Smooth muscle cell (in vitro differentiated cells): ENCODE data around the gene CST3. TPM values are rescaled to one million over a fixed set of nuclear protein-coding genes. Genes with fewer than 3 reads are reported as not detected.

Experiments
- DNase-seq: peaks from one replicate; lab custom pipeline; 2025; ENCODE audit not compliant: unreplicated experiment; lab: John Stamatoyannopoulos, UW
- H2AFZ ChIP-seq: fragments of 200-600 bp; sonication (generic); 2 replicates; pipeline ENCODE4 v1.6.0; 2016; ENCODE audit warnings: antibody characterized with exemption, low read depth, mild to moderate bottlenecking
- H3F3A ChIP-seq: fragments of 200-600 bp; sonication (generic); 2 replicates; pipeline ENCODE4 v1.6.0; 2017; ENCODE audit warnings: antibody characterized with exemption, low read depth
- H3K27ac ChIP-seq: fragments of 200-600 bp; sonication (generic); 2 replicates; pipeline ENCODE4 v1.5.1; 2016; ENCODE audit warnings: low read depth, mild to moderate bottlenecking
- H3K27me3 ChIP-seq: fragments of 200-600 bp; sonication (generic); 2 replicates; pipeline ENCODE4 v1.6.1; 2016; ENCODE audit warnings: low read depth, mild to moderate bottlenecking
- H3K36me3 ChIP-seq: fragments of 200-600 bp; sonication (generic); 2 replicates; pipeline ENCODE4 v1.5.1; 2016; ENCODE audit warnings: low read depth
- H3K4me1 ChIP-seq: fragments of 200-600 bp; sonication (generic); 2 replicates; pipeline ENCODE4 v1.5.1; 2016; ENCODE audit warnings: low read depth
- H3K4me2 ChIP-seq: fragments of 200-600 bp; sonication (generic); 2 replicates; pipeline ENCODE4 v1.6.0; 2016; ENCODE audit warnings: mild to moderate bottlenecking
- H3K4me3 ChIP-seq: fragments of 200-600 bp; sonication (generic); 2 replicates; pipeline ENCODE4 v1.5.1; 2016; ENCODE audit warnings: mild to moderate bottlenecking
- H3K79me2 ChIP-seq: fragments of 200-600 bp; sonication (generic); 2 replicates; pipeline ENCODE4 v1.6.0; 2016; ENCODE audit warnings: low read depth, mild to moderate bottlenecking
- H3K9ac ChIP-seq: fragments of 200-600 bp; sonication (generic); 2 replicates; pipeline ENCODE4 v1.6.0; 2016; ENCODE audit warnings: low read depth
- H3K9me3 ChIP-seq: fragments of 200-600 bp; sonication (generic); replicated peaks from 2 replicates; pipeline ENCODE4 v1.5.1; 2016; ENCODE audit warnings: low read depth
- H4K20me1 ChIP-seq: fragments of 200-600 bp; sonication (generic); 2 replicates; pipeline ENCODE4 v1.6.0; 2016; ENCODE audit warnings: low read depth
- CTCF ChIP-seq: fragments of 200-600 bp; sonication (generic); IDR thresholded peaks from 2 replicates; pipeline ENCODE4 v1.5.1; 2017; ENCODE audit warnings: borderline replicate concordance, mild to moderate bottlenecking, antibody characterized with exemption; ENCODE audit not compliant: insufficient read depth, poor library complexity, severe bottlenecking
- WGBS: methylation state at CpG from one replicate; pipeline ENCODE4 v1.1.7; 2016; ENCODE audit warnings: low lambda C conversion rate; 5-methylcytosine and 5-hydroxymethylcytosine counted together
- polyA plus RNA-seq: library from polyadenylated mRNA; unstranded; fragments of >200 nt; fragmentation: Nextera tagmentation; extraction: Ambion mirVana; gene quantifications from 2 replicates; pipeline ENCODE4 v1.2.1, GENCODE V29; 2016
- total RNA-seq: library from RNA; depleted of rRNA; stranded (reverse); fragments of >200 nt; gene quantifications from 2 replicates; pipeline ENCODE4 v1.2.3, GENCODE V29; 2014

Gene CST3
- total and polyA plus RNA-seq, 2 experiments from 2014 or later = 170 to 338 TPM

- Histone ChIP-seq H3K36me3 (no peaks in the 10 kb centered on the region), H3K4me3 (no peak within 1 kb of the TSS), H4K20me1 (no peaks in the 10 kb centered on the region), H3K27ac (no peak within 1 kb of the TSS), H3K9ac (no peak within 1 kb of the TSS), H3K4me1 (peaks cover 7% of the 10 kb centered on the region), H2AFZ (no peak within 1 kb of the TSS), H3K27me3 (no peaks in the 10 kb centered on the region), H3K9me3 (no peaks in the 10 kb centered on the region), H3K4me2 (no peak within 1 kb of the TSS), H3K79me2 (no peaks in the 10 kb centered on the region), H3F3A (no peaks in the 10 kb centered on the region)
- WGBS = 72% methylated on average over 15 of the region's 16 CpGs
- no peak for TF ChIP-seq CTCF
- no peak for DNase-seq
These were observed 31.7 kb downstream of the CST3 start, which contains the start of gene CST9 for GRCh38 chr20:23605867-23606651. TSS of gene CST9 (minus strand) at chr20:23605917. CDS start at chr20:23605864, 53 bp downstream.

GRCh38 chr20:23604306-23604705, 33.4 kb downstream of the CST3 start:
- no peak overlapping the region for H2AFZ ChIP-seq
- H3K27me3 ChIP-seq = no peaks in the 10 kb centered on the region
- H3F3A ChIP-seq = no peaks in the 10 kb centered on the region
- no peak for TF ChIP-seq CTCF
- whole genome bisulfite sequencing = 29% methylated on average over 1 of the region's 1 CpG
- H3K4me1 ChIP-seq = peaks cover 6% of the 10 kb centered on the region
- no peak overlapping the region for H3K27ac ChIP-seq
- H3K36me3 ChIP-seq = no peaks in the 10 kb centered on the region
- H3K9ac ChIP-seq = no peak overlapping the region
- no peaks in the 10 kb centered on the region for H4K20me1 ChIP-seq
- H3K4me2 ChIP-seq = no peak overlapping the region
- no peak overlapping the region for H3K4me3 ChIP-seq
- no peak for DNase-seq
- no peaks in the 10 kb centered on the region for H3K79me2 ChIP-seq
- H3K9me3 ChIP-seq = no peaks in the 10 kb centered on the region

GRCh38 chr20:23603321-23603720, 34.4 kb downstream of the CST3 start:
- no peak overlapping the region for H3K4me2 ChIP-seq
- 98% methylated on average over 4 of the region's 4 CpGs for WGBS
- H3K4me3 ChIP-seq = no peak overlapping the region
- no peaks in the 10 kb centered on the region for H3K9me3 ChIP-seq
- no peaks in the 10 kb centered on the region for H3K79me2 ChIP-seq
- H3K36me3 ChIP-seq = no peaks in the 10 kb centered on the region
- no peaks in the 10 kb centered on the region for H4K20me1 ChIP-seq
- H3K27me3 ChIP-seq = no peaks in the 10 kb centered on the region
- no peak overlapping the region for H3K9ac ChIP-seq
- no peak overlapping the region for H3K27ac ChIP-seq
- H3F3A ChIP-seq = no peaks in the 10 kb centered on the region
- DNase-seq = no peak
- no peak for TF ChIP-seq CTCF
- no peak overlapping the region for H2AFZ ChIP-seq
- H3K4me1 ChIP-seq = no peaks in the 10 kb centered on the region

- Histone ChIP-seq H3K27ac (no peak overlapping the region), H3K27me3 (no peaks in the 10 kb centered on the region), H3F3A (no peaks in the 10 kb centered on the region), H3K9me3 (no peaks in the 10 kb centered on the region), H3K4me2 (no peak overlapping the region), H3K4me1 (no peaks in the 10 kb centered on the region), H3K79me2 (no peaks in the 10 kb centered on the region), H2AFZ (no peak overlapping the region), H3K9ac (no peak overlapping the region), H4K20me1 (no peaks in the 10 kb centered on the region), H3K4me3 (no peak overlapping the region), H3K36me3 (no peaks in the 10 kb centered on the region)
- TF ChIP-seq CTCF = no peak
- no peak for DNase-seq
- WGBS = 93% methylated on average over 6 of the region's 6 CpGs
These were observed 35.1 kb downstream of the CST3 start for GRCh38 chr20:23602699-23603098.
